Ammon's horn (tissue), 1 donor: ENCODE data around the gene DENND1A.
"Not testable (repeated sequence)": the region's sequence is repeated elsewhere in the genome, so short reads cannot be mapped to it uniquely, and the experiment has no call there.

ENCODE experiments used
- DNase-seq: peaks from one replicate; pipeline ENCODE4 v3.0.0-alpha.2; 2016; ENCODE audit warnings: low spot score

The DENND1A gene

DNA sequence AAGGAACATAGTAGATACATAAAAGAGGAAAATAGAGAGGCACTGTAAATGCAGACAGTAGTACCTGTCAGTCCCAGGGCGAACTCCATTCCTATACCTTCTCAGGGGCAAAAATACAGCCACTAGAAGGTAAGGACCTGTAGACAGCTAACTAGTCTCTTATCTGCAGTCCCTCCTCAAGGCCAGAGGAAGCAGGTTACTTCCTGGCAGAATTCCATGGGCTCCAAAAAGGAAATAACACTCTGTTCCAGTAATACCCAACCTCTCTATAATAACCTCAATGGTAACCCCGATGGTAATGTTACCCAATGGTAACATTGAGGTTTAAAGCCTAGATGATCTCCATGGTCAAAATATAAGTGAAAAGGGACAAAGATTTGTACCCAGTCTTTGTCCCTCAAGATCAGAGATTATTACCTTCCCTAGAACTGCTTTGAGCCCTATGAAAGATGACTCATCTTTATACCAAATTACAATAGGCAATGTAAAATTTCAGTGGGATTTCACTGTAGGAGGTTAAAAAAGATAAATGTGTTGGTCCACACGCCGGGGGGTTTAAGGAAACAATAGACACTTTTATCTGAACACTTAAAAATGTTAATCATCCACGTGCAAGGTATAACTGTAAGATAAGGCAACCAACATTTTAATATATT, 113.0 kb downstream of the DENND1A start:
- DNase-seq = no peak

DNA sequence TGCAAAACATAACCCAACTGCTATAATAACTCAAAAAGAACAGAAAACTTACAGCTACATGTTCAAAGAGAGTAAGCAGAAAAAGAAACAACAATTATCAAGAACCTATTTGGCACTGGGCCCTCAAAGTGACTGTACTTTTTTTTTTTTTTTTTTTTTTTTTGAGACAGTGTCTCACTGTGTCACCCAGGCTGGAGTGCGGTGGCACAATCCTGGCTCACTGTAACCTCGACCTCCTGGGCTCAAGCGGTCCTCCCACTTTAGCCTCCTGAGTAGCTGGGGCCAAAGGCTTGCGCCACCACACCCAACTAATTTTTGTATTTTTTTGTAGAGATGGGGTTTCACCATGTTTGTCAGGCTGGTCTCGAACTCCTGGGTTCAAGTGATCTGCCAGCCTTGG, 114.1 kb downstream of the DENND1A start:
- DNase-seq = not testable (repeated sequence)

DNA sequence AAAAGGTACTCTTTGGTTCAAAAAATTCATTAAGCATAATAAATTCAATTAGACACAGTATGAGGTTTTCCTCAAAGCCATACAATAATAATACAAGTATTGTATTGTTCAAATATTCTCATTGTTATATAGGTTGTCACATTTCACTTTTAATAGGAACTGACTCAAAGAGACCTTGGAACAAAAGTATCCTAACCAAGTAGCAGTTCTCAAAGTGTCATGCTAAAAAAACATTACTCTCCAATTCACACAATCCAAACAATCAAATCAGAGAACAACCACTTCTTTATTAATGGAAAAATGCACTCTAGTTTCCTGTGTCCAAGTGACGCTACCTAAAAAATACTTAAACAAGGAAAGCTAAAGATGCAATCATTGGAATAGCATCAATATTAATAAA, 115.4 kb downstream of the DENND1A start:
- no peak for DNase-seq

GRCh38 chr9:123812984-123813383, 116.9 kb downstream of the DENND1A start:
- no peak for DNase-seq

GRCh38 chr9:123807251-123807650, 122.7 kb downstream of the DENND1A start:
- DNase-seq = no peak

DNA sequence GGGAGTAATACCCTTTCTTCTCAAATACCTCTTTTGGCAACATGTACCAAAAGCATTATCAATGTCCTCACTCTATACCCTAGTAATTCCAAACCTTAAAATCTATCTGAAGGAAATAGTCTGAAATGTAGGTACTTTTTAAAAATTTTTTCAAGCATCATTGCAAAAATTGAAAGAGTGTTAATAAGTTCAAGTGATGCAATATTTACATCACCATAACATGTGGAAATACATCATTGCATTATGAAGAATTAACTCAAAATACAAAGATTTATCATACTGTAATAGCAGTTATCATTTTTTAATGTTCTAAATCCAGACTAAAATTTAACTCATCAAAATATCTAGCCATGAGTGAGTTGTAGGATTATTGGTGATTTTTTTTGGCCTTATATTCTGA, 123.1 kb downstream of the DENND1A start:
- DNase-seq = no peak

- no peak for DNase-seq
Measured at GRCh38 chr9:123798195-123798594, 131.7 kb downstream of the DENND1A start.

GRCh38 chr9:123796618-123797484, 133.1 kb downstream of the DENND1A start:
- DNase-seq = no peak

GRCh38 chr9:123796094-123796493, 133.8 kb downstream of the DENND1A start:
- DNase-seq = no peak

DNA sequence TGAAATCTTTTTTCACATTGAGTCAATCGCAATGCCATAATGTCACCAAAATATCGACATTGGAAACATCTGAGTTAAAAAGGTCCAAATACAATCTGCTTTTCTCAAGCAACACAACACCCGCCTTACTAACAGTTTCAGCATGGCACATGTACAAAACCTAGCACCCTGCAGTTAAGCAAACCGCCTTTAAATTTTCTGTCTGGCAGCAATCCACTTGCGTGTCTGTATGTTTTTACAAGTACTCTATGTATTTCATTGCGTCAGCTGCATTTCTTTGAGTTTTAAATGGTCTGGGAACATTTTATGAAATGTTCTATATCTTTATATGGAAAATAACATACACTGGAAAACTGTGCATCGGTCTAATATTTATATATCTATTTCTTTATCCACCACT, 134.6 kb downstream of the DENND1A start:
- no peak for DNase-seq

- DNase-seq = no peak
Measured at GRCh38 chr9:123792501-123792900, 137.4 kb downstream of the DENND1A start.

- DNase-seq = no peak
Measured at GRCh38 chr9:123789554-123790292, 140.2 kb downstream of the DENND1A start.

DNA sequence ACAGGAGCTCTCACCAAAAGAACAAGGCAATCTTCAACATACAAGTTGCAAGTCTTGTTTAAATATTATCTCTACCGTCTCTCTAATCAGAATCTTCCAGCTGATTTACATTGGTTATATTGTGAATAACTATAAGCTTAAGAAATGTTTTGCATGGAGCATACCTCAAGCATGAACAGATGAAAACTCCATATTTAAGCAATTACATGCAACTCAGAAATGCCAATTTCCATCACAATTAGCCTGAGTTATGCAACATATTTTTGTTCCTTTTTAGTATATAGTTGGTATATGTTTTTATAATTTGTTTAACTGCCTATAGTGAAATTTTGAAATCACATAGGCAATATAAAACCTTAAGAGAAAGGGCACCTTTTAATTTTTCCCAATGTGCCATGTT, 142.5 kb downstream of the DENND1A start:
- no peak for DNase-seq

- DNase-seq = no peak
Measured at GRCh38 chr9:123784518-123784917, 145.4 kb downstream of the DENND1A start.

- no peak for DNase-seq
Measured at GRCh38 chr9:123778232-123778902, 151.6 kb downstream of the DENND1A start.

DNA sequence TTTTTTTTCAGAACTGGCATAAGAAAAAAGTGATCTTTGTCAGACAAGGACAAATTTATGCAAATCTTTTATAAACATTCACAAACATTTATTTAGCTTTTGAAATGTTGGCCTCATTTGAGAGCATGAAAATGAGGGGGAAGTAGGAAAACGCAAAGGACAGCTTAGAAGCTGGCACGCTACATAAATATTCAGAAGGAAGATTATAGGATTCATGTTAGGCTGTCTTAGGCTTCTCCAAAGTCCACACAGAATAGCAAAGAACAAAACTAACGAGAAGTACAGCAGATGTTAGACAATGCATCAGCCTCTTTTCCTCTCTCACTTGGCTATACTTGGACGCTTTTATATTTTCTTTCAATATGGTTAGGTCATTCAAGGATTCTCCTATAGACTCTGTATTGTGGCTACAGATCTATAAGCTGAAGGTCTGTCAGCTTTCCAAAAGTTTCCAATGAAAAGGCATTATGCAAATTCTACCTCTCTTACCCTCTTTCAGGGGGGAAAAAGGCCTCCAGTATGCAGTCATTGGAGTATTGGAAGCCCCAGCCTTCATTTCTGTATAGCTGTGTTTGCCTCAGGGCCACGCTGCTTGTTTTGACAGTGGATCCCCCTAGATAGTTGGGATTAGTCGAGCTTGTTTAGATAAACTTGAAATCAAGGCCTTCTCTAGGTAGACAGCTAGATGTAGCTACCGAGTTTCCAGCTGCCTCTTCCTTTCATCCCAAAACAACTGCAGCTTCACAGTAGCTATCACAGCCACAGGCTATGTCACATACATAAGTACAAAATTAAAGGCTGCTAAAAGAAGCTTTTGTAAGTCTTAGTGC, 153.0 kb downstream of the DENND1A start:
- DNase-seq = no peak

DNA sequence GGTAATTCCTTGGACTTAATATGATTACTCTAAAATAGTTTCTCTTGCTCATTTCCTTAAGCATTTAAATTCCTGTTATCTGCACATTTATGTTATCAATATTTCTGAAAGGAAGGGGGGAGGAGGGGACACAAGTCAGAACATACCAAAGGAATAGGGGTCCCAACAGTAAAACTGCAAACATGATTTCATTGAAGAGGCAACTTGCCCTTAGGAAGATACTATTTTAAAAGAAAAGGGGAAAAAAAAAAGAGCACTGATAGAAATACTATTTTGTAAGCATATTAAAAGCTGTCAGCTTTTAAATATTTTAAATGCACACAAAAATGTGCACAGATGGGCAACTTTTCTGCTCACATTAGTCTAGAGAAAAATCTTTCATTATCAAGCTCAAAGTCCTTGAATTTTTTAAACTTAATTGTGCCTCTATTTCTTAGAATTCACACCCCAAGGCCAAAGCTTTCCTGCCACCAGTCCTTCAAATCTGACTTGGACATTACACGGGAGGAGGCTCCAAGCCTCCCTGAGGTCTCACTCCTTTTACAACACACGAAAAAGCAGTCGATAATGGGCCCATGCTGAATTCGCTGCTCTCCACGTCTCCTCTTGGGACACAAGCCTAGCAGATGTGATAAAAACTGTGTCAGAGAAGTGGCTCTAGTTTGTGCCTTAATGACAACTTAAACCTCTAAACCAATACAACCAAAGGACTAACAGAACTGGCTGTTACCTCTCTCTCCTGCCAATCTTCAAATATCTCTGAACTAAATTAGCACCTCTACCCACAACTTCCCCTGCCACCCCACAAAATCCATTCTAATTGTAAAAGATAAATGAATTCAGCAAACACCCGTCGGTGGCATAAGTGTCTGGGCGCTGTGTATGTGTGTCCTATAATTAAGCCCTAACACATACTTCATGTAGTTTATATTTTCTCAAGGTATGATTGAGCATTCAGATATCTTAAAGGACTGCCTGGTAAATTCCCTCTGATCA, 154.3 kb downstream of the DENND1A start:
- no peak for DNase-seq

DNA sequence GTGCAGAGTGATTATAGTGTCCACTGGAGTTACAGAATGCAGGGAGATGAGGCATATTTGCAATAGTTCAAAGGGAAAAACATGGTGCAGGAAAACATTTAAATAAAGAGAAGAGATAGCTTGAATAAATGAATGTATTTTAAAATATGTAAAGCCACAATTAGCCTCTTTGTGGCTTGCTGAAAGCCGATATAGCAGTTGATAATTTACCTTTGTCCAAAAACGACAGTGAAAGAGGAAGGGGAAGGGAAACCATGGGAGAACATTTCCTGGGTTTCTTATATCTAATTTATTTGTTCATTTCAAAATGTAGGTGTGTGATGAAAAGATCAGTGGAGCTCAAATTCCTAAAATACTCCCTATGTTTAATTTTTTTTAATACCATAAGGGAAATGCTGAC, 156.1 kb downstream of the DENND1A start:
- DNase-seq = no peak

DNA sequence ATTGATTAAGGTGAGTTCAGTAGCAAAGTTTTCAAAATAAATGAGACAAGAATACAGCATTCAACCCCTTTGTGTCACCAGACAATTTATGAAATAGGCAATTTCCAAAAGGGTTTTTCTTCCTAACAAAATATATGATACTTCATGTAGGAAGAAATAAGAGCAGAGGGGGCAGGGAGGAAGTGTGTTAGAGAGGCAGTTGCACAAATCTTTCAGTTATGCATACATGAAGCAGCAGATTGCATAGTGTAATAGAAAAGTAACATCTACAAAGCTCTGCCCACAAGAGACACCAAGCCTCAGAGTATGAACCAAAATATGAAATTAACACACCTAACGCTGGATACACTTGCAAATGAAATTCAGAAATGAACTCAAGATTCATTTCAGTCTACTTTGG, 157.0 kb downstream of the DENND1A start:
- DNase-seq = no peak

- no peak for DNase-seq
Measured at GRCh38 chr9:123772374-123772773, 157.6 kb downstream of the DENND1A start.
